Upper lobe of right lung (tissue), 1 donor: Measurements from ENCODE around the gene RAP2C. TPM values are rescaled to one million over a fixed set of nuclear protein-coding genes. Genes with fewer than 3 reads are reported as not detected.

Experiments
- ATAC-seq: fragments of 200-7000 bp; cut with Tn5 transposase; one replicate; pipeline ENCODE4 v1.9.1; 2020; ENCODE audit warnings: mild to moderate bottlenecking, moderate library complexity
- DNase-seq: peaks from one replicate; pipeline ENCODE4 v3.0.0-alpha.2; 2020
- H3K27ac ChIP-seq: fragments of 200-600 bp; one replicate; pipeline ENCODE4 v1.8.0; 2022
- H3K27me3 ChIP-seq: fragments of 200-600 bp; one replicate; pipeline ENCODE4 v1.8.0; 2022; ENCODE audit warnings: mild to moderate bottlenecking
- H3K36me3 ChIP-seq: fragments of 200-600 bp; one replicate; pipeline ENCODE4 v1.8.0; 2022
- H3K4me1 ChIP-seq: fragments of 200-600 bp; one replicate; pipeline ENCODE4 v1.8.0; 2022
- H3K4me3 ChIP-seq: fragments of 200-600 bp; one replicate; pipeline ENCODE4 v1.8.0; 2022; ENCODE audit warnings: mild to moderate bottlenecking
- H3K9me3 ChIP-seq: fragments of 200-600 bp; one replicate; pipeline ENCODE4 v1.8.0; 2022
- intact Hi-C: fragments of 100-400 bp; cut with DNase I; formaldehyde crosslinking; loops from one replicate; pipeline ENCODE4 v1.11.0; 2022
- total RNA-seq: library from RNA; stranded (reverse); fragmentation: NEBNext Ultra II Directional; extraction: Animal tissue kit (Norgen Biotek cat#: 25700); gene quantifications from one replicate; pipeline ENCODE4 v1.2.1, GENCODE V29; 2021
- TF ChIP-seq, protein P1 (sequence below): fragments of 200-600 bp; IDR thresholded peaks from one replicate; pipeline ENCODE4 v1.8.0; 2022; ENCODE audit warnings: antibody characterized with exemption
- donor health status: DM: no; HTN: yes; CAD: no; lungs with severe emphysema.

RAP2C gene
- total RNA-seq, 1 donor from 2014 or later, result 24.3 TPM

DNA sequence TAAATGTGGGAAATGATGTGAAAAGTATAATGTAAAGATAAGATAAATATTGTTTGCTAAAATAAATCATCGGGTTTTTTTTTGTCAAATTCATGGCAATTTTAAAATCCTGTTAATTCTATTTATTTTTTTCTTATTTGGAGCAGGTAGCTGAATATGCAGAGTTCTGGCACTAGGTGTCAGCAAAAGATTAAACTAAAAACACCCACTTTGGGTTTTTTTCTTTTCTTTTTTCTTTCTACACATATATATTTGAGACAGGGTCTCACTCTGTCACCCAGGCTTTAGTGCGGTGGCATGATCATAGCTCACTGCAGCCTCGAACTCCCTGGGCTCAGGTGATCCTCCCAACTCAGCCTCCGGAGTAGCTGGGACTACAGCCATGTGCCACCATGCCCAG is 6.9 kb upstream of the RAP2C start:
- Histone ChIP-seq H3K27ac (no peak overlapping the region), H3K4me3 (no peak overlapping the region), H3K4me1 (no peaks in the 10 kb centered on the region), H3K9me3 (no peaks in the 10 kb centered on the region), H3K36me3 (no peaks in the 10 kb centered on the region), H3K27me3 (no peaks in the 10 kb centered on the region)
- DNase-seq (no peak), ATAC-seq (no peak)
- intact Hi-C loops, result no loop called here
- TF ChIP-seq, protein P1, sequence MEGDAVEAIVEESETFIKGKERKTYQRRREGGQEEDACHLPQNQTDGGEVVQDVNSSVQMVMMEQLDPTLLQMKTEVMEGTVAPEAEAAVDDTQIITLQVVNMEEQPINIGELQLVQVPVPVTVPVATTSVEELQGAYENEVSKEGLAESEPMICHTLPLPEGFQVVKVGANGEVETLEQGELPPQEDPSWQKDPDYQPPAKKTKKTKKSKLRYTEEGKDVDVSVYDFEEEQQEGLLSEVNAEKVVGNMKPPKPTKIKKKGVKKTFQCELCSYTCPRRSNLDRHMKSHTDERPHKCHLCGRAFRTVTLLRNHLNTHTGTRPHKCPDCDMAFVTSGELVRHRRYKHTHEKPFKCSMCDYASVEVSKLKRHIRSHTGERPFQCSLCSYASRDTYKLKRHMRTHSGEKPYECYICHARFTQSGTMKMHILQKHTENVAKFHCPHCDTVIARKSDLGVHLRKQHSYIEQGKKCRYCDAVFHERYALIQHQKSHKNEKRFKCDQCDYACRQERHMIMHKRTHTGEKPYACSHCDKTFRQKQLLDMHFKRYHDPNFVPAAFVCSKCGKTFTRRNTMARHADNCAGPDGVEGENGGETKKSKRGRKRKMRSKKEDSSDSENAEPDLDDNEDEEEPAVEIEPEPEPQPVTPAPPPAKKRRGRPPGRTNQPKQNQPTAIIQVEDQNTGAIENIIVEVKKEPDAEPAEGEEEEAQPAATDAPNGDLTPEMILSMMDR, result peak; percentile 36

- TF ChIP-seq, protein P1, result no peak
- DNase-seq, result peak; percentile 90
- ATAC-seq, result peak; percentile 94
- Histone ChIP-seq H3K27me3 (no peaks in the 10 kb centered on the region), H3K9me3 (no peaks in the 10 kb centered on the region), H3K4me3 (peak overlapping the region; percentile 69), H3K36me3 (no peaks in the 10 kb centered on the region), H3K27ac (peak overlapping the region; percentile 96), H3K4me1 (peaks cover 17% of the 10 kb centered on the region)
- intact Hi-C loops, result no loop called here
Observed at GRCh38 chrX:132218100-132218812, 991 bp downstream of the RAP2C start.

DNA sequence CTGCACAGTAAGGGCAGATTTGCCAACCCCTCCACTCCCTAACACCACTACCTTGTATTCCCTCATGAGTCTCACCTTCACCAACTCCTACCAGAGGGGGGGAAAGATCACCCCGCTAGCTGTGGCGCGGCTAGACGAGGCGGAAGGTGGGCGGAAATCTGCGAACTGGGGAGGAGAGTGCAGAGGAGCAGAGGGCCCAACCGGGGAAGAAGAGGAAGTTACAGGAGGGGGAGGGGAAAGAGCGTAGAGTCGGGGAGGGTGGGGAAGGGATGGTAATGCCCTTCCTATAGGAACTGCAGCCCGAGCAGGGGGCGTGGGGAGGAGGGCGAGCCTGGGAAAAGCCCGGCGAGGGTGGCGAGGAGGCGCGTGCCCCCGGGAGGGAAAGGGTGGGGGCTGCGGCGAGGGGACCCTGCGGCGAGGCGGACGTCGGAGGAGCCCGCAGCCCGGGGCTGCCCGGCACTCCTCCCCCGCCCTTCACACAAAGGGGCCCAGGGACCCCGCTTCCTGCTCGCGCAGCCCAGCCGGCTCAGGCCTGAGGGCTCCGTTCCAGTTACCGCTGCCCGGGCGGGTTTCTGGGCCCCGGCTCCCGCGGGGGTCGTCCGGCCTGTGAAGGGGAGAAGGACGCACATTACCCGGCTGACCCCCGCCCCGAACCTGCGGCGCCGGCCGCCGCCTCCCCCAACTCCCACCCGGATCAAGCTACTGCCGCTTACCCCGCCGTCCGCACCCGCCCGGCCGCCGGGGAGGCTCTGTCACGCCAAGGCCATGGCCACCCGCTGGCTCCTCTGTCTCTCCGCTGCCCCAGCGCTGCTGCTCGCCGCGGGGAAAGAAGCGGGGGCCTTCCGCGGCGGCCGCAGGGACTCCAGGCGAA is 1.8 kb downstream of the RAP2C start:
- H3K27me3 ChIP-seq, result no peaks in the 10 kb centered on the region
- H3K36me3 ChIP-seq, result no peaks in the 10 kb centered on the region
- peaks cover 17% of the 10 kb centered on the region for H3K4me1 ChIP-seq
- TF ChIP-seq, protein P1, result no peak
- H3K9me3 ChIP-seq, result no peaks in the 10 kb centered on the region
- intact Hi-C loops, result no loop called here
- ATAC-seq (peak; percentile 90), DNase-seq (peak; percentile 85)
- H3K27ac ChIP-seq, result peak overlapping the region; percentile 96
- peak overlapping the region; percentile 69 for H3K4me3 ChIP-seq

- intact Hi-C loops, result no loop called here
- TF ChIP-seq, protein P1, result no peak
- Histone ChIP-seq H3K4me1 (peaks cover 17% of the 10 kb centered on the region), H3K4me3 (peak overlapping the region; percentile 69), H3K9me3 (no peaks in the 10 kb centered on the region), H3K27me3 (no peaks in the 10 kb centered on the region), H3K27ac (peak overlapping the region; percentile 96), H3K36me3 (no peaks in the 10 kb centered on the region)
- ATAC-seq, result no peak
- DNase-seq, result no peak
Observed at GRCh38 chrX:132216806-132217202, 2.4 kb downstream of the RAP2C start.

DNA sequence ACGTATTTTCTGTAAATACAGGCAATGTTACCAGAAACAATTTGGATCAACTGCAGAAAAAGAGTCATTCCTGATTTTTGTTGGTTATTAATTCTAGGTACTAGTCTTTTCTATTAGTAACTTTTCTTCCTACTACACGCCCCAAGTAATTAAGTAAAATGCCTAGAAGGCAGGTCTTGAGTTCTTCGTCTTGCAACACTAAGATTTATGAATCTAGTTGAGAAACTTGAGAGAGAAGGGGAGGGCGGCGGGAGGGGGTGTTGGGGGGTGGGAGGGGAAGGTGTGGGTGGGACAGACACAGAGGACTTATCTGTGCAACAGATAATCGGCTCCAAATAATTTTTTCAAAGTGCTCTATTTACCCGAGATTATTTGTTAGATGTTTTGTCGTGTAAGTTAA is 3.0 kb downstream of the RAP2C start:
- DNase-seq (peak; percentile 53), ATAC-seq (no peak)
- Histone ChIP-seq H3K27me3 (no peaks in the 10 kb centered on the region), H3K4me3 (peak overlapping the region; percentile 69), H3K36me3 (no peaks in the 10 kb centered on the region), H3K4me1 (peaks cover 17% of the 10 kb centered on the region), H3K27ac (no peak overlapping the region), H3K9me3 (no peaks in the 10 kb centered on the region)
- TF ChIP-seq, protein P1, result no peak
- intact Hi-C loops, result no loop called here
